GM23338 (cell line): ENCODE measurements around the gene WDR77. TPM values are rescaled to one million over a fixed set of nuclear protein-coding genes. Genes with fewer than 3 reads are reported as not detected.

Experiments
- ATAC-seq: fragments of 200-7000 bp; cut with Tn5 transposase; 3 replicates; pipeline ENCODE4 v1.9.1; 2020
- DNase-seq: peaks from one replicate; pipeline ENCODE4 v3.0.0-alpha.2; 2015; ENCODE audit warnings: low spot score
- H2AFZ ChIP-seq: fragments of 200-600 bp; sonication (generic); 2 replicates; pipeline ENCODE4 v1.8.0; 2016; ENCODE audit warnings: antibody characterized with exemption, mild to moderate bottlenecking, moderate library complexity
- H3F3A ChIP-seq: fragments of 200-600 bp; sonication (generic); replicated peaks from 2 replicates; pipeline ENCODE4 v1.8.0; 2017; ENCODE audit warnings: antibody characterized with exemption, mixed run types, low read depth
- H3K27ac ChIP-seq: fragments of 200-600 bp; sonication (generic); 2 replicates; pipeline ENCODE4 v1.6.1; 2016; ENCODE audit warnings: low read depth
- H3K27me3 ChIP-seq: fragments of 200-600 bp; sonication (generic); 2 replicates; pipeline ENCODE4 v1.8.0; 2016; ENCODE audit warnings: mild to moderate bottlenecking, mixed run types, moderate library complexity; ENCODE audit not compliant: insufficient read depth
- H3K36me3 ChIP-seq: fragments of 200-600 bp; sonication (generic); 2 replicates; pipeline ENCODE4 v1.8.0; 2016; ENCODE audit warnings: mild to moderate bottlenecking; ENCODE audit not compliant: insufficient read depth
- H3K4me1 ChIP-seq: fragments of 200-600 bp; sonication (generic); 2 replicates; pipeline ENCODE4 v1.8.0; 2016; ENCODE audit warnings: mild to moderate bottlenecking, moderate library complexity; ENCODE audit not compliant: insufficient read depth
- H3K4me2 ChIP-seq: fragments of 200-600 bp; sonication (generic); 2 replicates; pipeline ENCODE4 v1.7.1; 2017; ENCODE audit warnings: mixed run types
- H3K4me3 ChIP-seq: fragments of 200-600 bp; sonication (generic); 2 replicates; pipeline ENCODE4 v1.6.1; 2016; ENCODE audit warnings: mixed run types
- H3K79me2 ChIP-seq: fragments of 200-600 bp; sonication (generic); replicated peaks from 2 replicates; pipeline ENCODE4 v1.8.0; 2017; ENCODE audit warnings: mild to moderate bottlenecking; ENCODE audit not compliant: insufficient read depth
- H3K9me2 ChIP-seq: fragments of 200-600 bp; sonication (generic); 2 replicates; pipeline ENCODE4 v1.8.0; 2017; ENCODE audit not compliant: insufficient read depth
- H4K20me1 ChIP-seq: fragments of 200-600 bp; sonication (generic); replicated peaks from 2 replicates; pipeline ENCODE4 v1.8.0; 2017; ENCODE audit warnings: mild to moderate bottlenecking; ENCODE audit not compliant: insufficient read depth
- H3K27ac Mint-ChIP-seq: 2 replicates; pipeline ENCODE4 v1.8.0; 2020; ENCODE audit warnings: inconsistent platforms, mild to moderate bottlenecking, moderate library complexity, mixed read lengths
- H3K27me3 Mint-ChIP-seq: 3 replicates; pipeline ENCODE4 v1.8.0; 2022; ENCODE audit warnings: low read depth, mild to moderate bottlenecking, moderate library complexity, mixed read lengths, inconsistent platforms; ENCODE audit not compliant: insufficient read depth, poor library complexity
- H3K36me3 Mint-ChIP-seq: 3 replicates; pipeline ENCODE4 v1.8.0; 2021; ENCODE audit warnings: low read depth, mild to moderate bottlenecking, inconsistent platforms, moderate library complexity, mixed read lengths
- H3K4me1 Mint-ChIP-seq: 3 replicates; pipeline ENCODE4 v1.8.0; 2020; ENCODE audit warnings: mild to moderate bottlenecking, inconsistent platforms, mixed read lengths
- H3K4me3 Mint-ChIP-seq: 3 replicates; pipeline ENCODE4 v1.8.0; 2021; ENCODE audit warnings: moderate library complexity, mild to moderate bottlenecking, inconsistent platforms, mixed read lengths
- H3K9me3 Mint-ChIP-seq: 3 replicates; pipeline ENCODE4 v1.8.0; 2020; ENCODE audit warnings: moderate library complexity, mild to moderate bottlenecking, inconsistent platforms, mixed read lengths
- EZH2phosphoT487 ChIP-seq: fragments of 200-600 bp; sonication (generic); IDR thresholded peaks from one replicate; pipeline ENCODE4 v1.8.1; 2018; ENCODE audit warnings: antibody characterized with exemption; ENCODE audit not compliant: unreplicated experiment
- JUNB ChIP-seq: IDR thresholded peaks from one replicate; pipeline ENCODE4 v1.6.1; 2016; ENCODE audit warnings: antibody characterized with exemption; ENCODE audit not compliant: unreplicated experiment
- NANOG ChIP-seq: IDR thresholded peaks from 2 replicates; pipeline ENCODE4 v1.6.1; 2016; ENCODE audit warnings: antibody characterized with exemption, borderline replicate concordance
- STAT1 ChIP-seq: IDR thresholded peaks from one replicate; pipeline ENCODE4 v1.6.1; 2016; ENCODE audit warnings: antibody characterized with exemption; ENCODE audit not compliant: unreplicated experiment
- ZNF114 ChIP-seq: fragments of 250-450 bp; sonication (Bioruptor Pico); IDR thresholded peaks from 2 replicates; pipeline ENCODE4 v1.5.0; 2020; ENCODE audit warnings: mild to moderate bottlenecking, moderate library complexity
- ZNF331 ChIP-seq: fragments of 250-450 bp; sonication (Bioruptor Pico); IDR thresholded peaks from 2 replicates; pipeline ENCODE4 v1.5.0; 2020; ENCODE audit warnings: low read depth, mild to moderate bottlenecking, moderate library complexity
- polyA plus RNA-seq: library from polyadenylated mRNA; unstranded; fragments of >200 nt; fragmentation: Nextera tagmentation; extraction: Ambion mirVana; gene quantifications from 2 replicates; pipeline ENCODE4 v1.2.1, GENCODE V29; 2016
- total RNA-seq: library from RNA; depleted of rRNA; stranded (reverse); fragments of >200 nt; shearing (Covaris generic); gene quantifications from 2 replicates; pipeline ENCODE4 v1.2.3, GENCODE V29; 2014
- TF ChIP-seq, protein P1 (sequence below): IDR thresholded peaks from one replicate; pipeline ENCODE4 v1.6.1; 2018; ENCODE audit warnings: antibody characterized with exemption; ENCODE audit not compliant: unreplicated experiment
- TF ChIP-seq, protein P2 (sequence below): IDR thresholded peaks from 2 replicates; pipeline ENCODE4 v1.6.1; 2016; ENCODE audit warnings: antibody characterized with exemption
- TF ChIP-seq, protein P3 (sequence below): fragments of 250-450 bp; sonication (Bioruptor Pico); IDR thresholded peaks from 2 replicates; pipeline ENCODE4 v1.5.0; 2020; ENCODE audit warnings: mild to moderate bottlenecking, moderate library complexity

WDR77 gene
- total and polyA plus RNA-seq, 2 experiments from 2014 or later = 85.9 to 111 TPM

DNA sequence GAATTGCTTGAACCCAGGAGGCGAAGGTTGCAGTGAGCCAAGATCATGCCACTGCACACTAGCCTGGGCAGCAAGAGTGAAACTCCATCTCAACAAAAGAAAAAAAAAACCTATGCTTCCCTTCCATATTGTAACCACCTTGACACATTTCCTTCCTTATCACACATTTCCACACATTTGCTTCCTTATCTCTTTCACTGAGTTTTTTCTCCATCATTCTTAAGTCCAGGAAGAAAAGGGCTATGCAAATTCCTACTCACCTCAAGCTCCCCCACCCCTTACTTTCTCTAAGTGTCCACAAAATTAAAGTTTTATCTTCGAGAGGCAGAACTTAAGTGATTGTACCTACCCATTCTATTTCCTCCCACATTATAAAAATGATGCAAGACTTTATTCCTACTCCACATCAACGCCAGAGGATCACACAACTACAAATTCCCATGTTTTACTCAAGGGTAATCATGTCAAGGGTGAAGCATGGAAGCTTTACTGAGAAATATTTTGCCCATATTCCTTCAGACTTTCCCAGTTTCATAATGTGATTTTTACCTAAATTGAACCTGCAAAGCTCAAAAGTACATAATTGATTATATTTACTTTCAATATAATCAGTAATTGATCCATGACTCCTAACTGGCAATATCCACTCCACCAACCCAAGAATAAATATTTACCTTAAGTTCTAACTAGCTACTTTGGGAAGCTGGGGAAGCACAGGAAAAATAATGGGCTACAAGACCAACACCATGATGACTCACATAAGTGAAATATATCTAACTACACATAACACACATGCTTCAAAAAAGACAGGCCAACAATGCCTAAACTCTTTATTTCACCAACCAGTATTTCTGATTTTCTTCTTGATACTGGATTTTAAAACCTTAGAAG, 9.3 kb downstream of the WDR77 start (continued):
- TF ChIP-seq, protein P1, sequence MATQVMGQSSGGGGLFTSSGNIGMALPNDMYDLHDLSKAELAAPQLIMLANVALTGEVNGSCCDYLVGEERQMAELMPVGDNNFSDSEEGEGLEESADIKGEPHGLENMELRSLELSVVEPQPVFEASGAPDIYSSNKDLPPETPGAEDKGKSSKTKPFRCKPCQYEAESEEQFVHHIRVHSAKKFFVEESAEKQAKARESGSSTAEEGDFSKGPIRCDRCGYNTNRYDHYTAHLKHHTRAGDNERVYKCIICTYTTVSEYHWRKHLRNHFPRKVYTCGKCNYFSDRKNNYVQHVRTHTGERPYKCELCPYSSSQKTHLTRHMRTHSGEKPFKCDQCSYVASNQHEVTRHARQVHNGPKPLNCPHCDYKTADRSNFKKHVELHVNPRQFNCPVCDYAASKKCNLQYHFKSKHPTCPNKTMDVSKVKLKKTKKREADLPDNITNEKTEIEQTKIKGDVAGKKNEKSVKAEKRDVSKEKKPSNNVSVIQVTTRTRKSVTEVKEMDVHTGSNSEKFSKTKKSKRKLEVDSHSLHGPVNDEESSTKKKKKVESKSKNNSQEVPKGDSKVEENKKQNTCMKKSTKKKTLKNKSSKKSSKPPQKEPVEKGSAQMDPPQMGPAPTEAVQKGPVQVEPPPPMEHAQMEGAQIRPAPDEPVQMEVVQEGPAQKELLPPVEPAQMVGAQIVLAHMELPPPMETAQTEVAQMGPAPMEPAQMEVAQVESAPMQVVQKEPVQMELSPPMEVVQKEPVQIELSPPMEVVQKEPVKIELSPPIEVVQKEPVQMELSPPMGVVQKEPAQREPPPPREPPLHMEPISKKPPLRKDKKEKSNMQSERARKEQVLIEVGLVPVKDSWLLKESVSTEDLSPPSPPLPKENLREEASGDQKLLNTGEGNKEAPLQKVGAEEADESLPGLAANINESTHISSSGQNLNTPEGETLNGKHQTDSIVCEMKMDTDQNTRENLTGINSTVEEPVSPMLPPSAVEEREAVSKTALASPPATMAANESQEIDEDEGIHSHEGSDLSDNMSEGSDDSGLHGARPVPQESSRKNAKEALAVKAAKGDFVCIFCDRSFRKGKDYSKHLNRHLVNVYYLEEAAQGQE = no peak
- TF ChIP-seq, protein P2, sequence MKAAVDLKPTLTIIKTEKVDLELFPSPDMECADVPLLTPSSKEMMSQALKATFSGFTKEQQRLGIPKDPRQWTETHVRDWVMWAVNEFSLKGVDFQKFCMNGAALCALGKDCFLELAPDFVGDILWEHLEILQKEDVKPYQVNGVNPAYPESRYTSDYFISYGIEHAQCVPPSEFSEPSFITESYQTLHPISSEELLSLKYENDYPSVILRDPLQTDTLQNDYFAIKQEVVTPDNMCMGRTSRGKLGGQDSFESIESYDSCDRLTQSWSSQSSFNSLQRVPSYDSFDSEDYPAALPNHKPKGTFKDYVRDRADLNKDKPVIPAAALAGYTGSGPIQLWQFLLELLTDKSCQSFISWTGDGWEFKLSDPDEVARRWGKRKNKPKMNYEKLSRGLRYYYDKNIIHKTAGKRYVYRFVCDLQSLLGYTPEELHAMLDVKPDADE = no peak
- TF ChIP-seq EZH2phosphoT487 (no peak), STAT1 (no peak), JUNB (no peak), NANOG (no peak), ZNF114 (CRISPR knock-in tag) (no peak)

DNA sequence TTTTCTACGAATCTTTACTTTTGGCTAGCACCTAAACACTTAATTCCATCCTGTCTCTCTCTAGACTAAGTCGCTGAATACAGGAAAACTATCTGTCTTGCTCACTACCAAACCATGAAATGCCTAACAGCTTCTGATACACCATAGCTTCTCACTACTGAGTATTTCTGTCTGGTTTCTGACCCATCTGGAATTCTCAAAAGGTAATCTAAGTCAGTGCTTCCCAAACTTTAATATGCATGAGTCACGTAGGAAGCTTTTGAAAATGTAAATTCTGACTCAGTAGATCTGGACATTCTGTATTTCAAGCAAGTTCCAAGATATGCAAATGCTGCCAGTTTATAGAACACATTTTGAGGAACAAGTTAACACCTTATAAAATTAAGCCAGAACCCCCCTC, 12.3 kb downstream of the WDR77 start:
- no peaks in the 10 kb centered on the region for H3K4me1 ChIP-seq
- Mint-ChIP-seq H3K27ac (no peak overlapping the region), H3K4me1 (no peaks in the 10 kb centered on the region), H3K4me3 (no peak overlapping the region), H3K36me3 (peaks cover 43% of the 10 kb centered on the region), H3K9me3 (no peaks in the 10 kb centered on the region), H3K27me3 (peaks cover 1% of the 10 kb centered on the region)
- H3K36me3 ChIP-seq = peaks cover 37% of the 10 kb centered on the region
- no peak overlapping the region for H3K27ac ChIP-seq
- no peak overlapping the region for H3K4me3 ChIP-seq
- peaks cover 15% of the 10 kb centered on the region; the same call in 1 of the 2 replicates for H4K20me1 ChIP-seq
- H3F3A ChIP-seq = no peaks in the 10 kb centered on the region
- ATAC-seq = no peak
- no peaks in the 10 kb centered on the region for H3K9me2 ChIP-seq
- no peak overlapping the region for H2AFZ ChIP-seq
- no peaks in the 10 kb centered on the region for H3K27me3 ChIP-seq
- no peak overlapping the region for H3K4me2 ChIP-seq
- peaks cover 4% of the 10 kb centered on the region; the same call in 1 of the 2 replicates for H3K79me2 ChIP-seq
- DNase-seq = no peak
- TF ChIP-seq ZNF331 (CRISPR knock-in tag) (no peak), NANOG (no peak), STAT1 (no peak), ZNF114 (CRISPR knock-in tag) (no peak), JUNB (no peak), EZH2phosphoT487 (no peak)
- TF ChIP-seq, protein P3, sequence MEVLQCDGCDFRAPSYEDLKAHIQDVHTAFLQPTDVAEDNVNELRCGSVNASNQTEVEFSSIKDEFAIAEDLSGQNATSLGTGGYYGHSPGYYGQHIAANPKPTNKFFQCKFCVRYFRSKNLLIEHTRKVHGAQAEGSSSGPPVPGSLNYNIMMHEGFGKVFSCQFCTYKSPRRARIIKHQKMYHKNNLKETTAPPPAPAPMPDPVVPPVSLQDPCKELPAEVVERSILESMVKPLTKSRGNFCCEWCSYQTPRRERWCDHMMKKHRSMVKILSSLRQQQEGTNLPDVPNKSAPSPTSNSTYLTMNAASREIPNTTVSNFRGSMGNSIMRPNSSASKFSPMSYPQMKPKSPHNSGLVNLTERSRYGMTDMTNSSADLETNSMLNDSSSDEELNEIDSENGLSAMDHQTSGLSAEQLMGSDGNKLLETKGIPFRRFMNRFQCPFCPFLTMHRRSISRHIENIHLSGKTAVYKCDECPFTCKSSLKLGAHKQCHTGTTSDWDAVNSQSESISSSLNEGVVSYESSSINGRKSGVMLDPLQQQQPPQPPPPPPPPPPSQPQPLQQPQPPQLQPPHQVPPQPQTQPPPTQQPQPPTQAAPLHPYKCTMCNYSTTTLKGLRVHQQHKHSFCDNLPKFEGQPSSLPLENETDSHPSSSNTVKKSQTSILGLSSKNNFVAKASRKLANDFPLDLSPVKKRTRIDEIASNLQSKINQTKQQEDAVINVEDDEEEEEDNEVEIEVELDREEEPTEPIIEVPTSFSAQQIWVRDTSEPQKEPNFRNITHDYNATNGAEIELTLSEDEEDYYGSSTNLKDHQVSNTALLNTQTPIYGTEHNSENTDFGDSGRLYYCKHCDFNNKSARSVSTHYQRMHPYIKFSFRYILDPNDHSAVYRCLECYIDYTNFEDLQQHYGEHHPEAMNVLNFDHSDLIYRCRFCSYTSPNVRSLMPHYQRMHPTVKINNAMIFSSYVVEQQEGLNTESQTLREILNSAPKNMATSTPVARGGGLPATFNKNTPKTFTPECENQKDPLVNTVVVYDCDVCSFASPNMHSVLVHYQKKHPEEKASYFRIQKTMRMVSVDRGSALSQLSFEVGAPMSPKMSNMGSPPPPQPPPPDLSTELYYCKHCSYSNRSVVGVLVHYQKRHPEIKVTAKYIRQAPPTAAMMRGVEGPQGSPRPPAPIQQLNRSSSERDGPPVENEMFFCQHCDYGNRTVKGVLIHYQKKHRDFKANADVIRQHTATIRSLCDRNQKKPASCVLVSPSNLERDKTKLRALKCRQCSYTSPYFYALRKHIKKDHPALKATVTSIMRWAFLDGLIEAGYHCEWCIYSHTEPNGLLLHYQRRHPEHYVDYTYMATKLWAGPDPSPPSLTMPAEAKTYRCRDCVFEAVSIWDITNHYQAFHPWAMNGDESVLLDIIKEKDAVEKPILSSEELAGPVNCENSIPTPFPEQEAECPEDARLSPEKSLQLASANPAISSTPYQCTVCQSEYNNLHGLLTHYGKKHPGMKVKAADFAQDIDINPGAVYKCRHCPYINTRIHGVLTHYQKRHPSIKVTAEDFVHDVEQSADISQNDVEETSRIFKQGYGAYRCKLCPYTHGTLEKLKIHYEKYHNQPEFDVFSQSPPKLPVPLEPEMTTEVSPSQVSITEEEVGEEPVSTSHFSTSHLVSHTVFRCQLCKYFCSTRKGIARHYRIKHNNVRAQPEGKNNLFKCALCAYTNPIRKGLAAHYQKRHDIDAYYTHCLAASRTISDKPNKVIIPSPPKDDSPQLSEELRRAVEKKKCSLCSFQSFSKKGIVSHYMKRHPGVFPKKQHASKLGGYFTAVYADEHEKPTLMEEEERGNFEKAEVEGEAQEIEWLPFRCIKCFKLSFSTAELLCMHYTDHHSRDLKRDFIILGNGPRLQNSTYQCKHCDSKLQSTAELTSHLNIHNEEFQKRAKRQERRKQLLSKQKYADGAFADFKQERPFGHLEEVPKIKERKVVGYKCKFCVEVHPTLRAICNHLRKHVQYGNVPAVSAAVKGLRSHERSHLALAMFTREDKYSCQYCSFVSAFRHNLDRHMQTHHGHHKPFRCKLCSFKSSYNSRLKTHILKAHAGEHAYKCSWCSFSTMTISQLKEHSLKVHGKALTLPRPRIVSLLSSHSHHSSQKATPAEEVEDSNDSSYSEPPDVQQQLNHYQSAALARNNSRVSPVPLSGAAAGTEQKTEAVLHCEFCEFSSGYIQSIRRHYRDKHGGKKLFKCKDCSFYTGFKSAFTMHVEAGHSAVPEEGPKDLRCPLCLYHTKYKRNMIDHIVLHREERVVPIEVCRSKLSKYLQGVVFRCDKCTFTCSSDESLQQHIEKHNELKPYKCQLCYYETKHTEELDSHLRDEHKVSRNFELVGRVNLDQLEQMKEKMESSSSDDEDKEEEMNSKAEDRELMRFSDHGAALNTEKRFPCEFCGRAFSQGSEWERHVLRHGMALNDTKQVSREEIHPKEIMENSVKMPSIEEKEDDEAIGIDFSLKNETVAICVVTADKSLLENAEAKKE = no peak
- TF ChIP-seq, protein P2 = no peak
